Keratinocyte (primary cell): ENCODE results near the gene PIP4K2A. TPM values are rescaled to one million over a fixed set of nuclear protein-coding genes. Genes with fewer than 3 reads are reported as not detected.

ENCODE experiments used
- DNase-seq: peaks from one replicate; pipeline ENCODE4 v3.0.0-alpha.2; 2011; ENCODE audit warnings: low read depth, missing footprints, low spot score
- FAIRE-seq: peaks from 2 replicates; lab custom pipeline; 2011; peaks lifted over from hg19 to GRCh38; lab: Jason Lieb, UNC
- H2AFZ ChIP-seq: 2 replicates; pipeline ENCODE4 v1.6.0; 2012; ENCODE audit warnings: low read length, control low read depth, inconsistent platforms; ENCODE audit not compliant: control insufficient read depth
- H3K27ac ChIP-seq: 2 replicates; pipeline ENCODE4 v1.5.1; 2011; ENCODE audit warnings: low read length; ENCODE audit not compliant: control insufficient read depth, insufficient read depth
- H3K27me3 ChIP-seq: 3 replicates; pipeline ENCODE4 v1.6.0; 2011; ENCODE audit warnings: low read length; ENCODE audit not compliant: control insufficient read depth, insufficient read depth; ENCODE audit errors: extremely low read depth
- H3K36me3 ChIP-seq, 2 experiments: 2 replicates in 1 of 2; 3 replicates in 1 of 2; pipeline ENCODE4 v1.5.1; 2011; ENCODE audit warnings: low read length in 2 of 2, mild to moderate bottlenecking in 1 of 2; ENCODE audit not compliant: control insufficient read depth in 2 of 2, insufficient read depth in 2 of 2; ENCODE audit errors: extremely low read depth in 1 of 2
- H3K4me1 ChIP-seq: 3 replicates; pipeline ENCODE4 v1.5.1; 2011; ENCODE audit warnings: low read length; ENCODE audit not compliant: control insufficient read depth, insufficient read depth; ENCODE audit errors: extremely low read depth
- H3K4me2 ChIP-seq: 3 replicates; pipeline ENCODE4 v1.6.0; 2011; ENCODE audit warnings: low read depth, low read length; ENCODE audit not compliant: control insufficient read depth, insufficient read depth; ENCODE audit errors: extremely low read depth
- H3K4me3 ChIP-seq, 3 experiments: fragments of 200-600 bp in 1 of 3; sonication (generic) in 1 of 3; 2 replicates in 2 of 3; 3 replicates in 1 of 3; pipeline ENCODE4 v1.5.1; 2011 to 2016; ENCODE audit warnings: low read length in 3 of 3, mild to moderate bottlenecking in 3 of 3, control low read depth in 2 of 3, inconsistent platforms in 1 of 3, low read depth in 1 of 3, mixed read lengths in 1 of 3, mixed run types in 1 of 3, moderate library complexity in 1 of 3; ENCODE audit not compliant: control insufficient read depth in 2 of 3, insufficient read depth in 2 of 3; ENCODE audit errors: extremely low read depth in 1 of 3
- H3K79me2 ChIP-seq: 2 replicates; pipeline ENCODE4 v1.6.0; 2012; ENCODE audit warnings: low read length; ENCODE audit not compliant: control insufficient read depth, insufficient read depth
- H3K9ac ChIP-seq: 3 replicates; pipeline ENCODE4 v1.6.0; 2011; ENCODE audit warnings: low read length; ENCODE audit not compliant: control insufficient read depth, insufficient read depth; ENCODE audit errors: extremely low read depth
- H3K9me1 ChIP-seq: 3 replicates; pipeline ENCODE4 v1.6.0; 2011; ENCODE audit warnings: low read length; ENCODE audit not compliant: control insufficient read depth, insufficient read depth; ENCODE audit errors: extremely low read depth
- H3K9me3 ChIP-seq: 2 replicates; pipeline ENCODE4 v1.5.1; 2012; ENCODE audit warnings: low read depth, low read length; ENCODE audit not compliant: control insufficient read depth
- H4K20me1 ChIP-seq: 3 replicates; pipeline ENCODE4 v1.6.0; 2011; ENCODE audit warnings: low read length; ENCODE audit not compliant: control insufficient read depth, insufficient read depth; ENCODE audit errors: extremely low read depth
- EZH2 ChIP-seq: IDR thresholded peaks from one replicate; pipeline ENCODE4 v1.6.1; 2012; ENCODE audit warnings: inconsistent platforms, mild to moderate bottlenecking, low read length, moderate library complexity
- dilution Hi-C: fragments of 300-500 bp; cut with MboI; formaldehyde crosslinking; loops from one replicate; pipeline ENCODE4 v1.7.0; 2020; ENCODE audit warnings: low sequenced_read_pairs; ENCODE audit not compliant: extremely low pct_ligation_motif_present
- polyA plus RNA-seq, 5 experiments: library from polyadenylated mRNA; depleted of rRNA in 3 of 5; stranded (reverse) in 3 of 5; stranded (forward) in 1 of 5; unstranded in 1 of 5; fragments of >200 nt; gene quantifications; 1 replicate in 1 of 5; 2 replicates in 3 of 5; 3 replicates in 1 of 5; pipeline versions ENCODE4 v1.2.1 to v1.2.3, GENCODE V29; 2011 to 2012; ENCODE audit warnings: missing spikeins in 2 of 5, low read depth in 1 of 5, low replicate concordance in 1 of 5
- TF ChIP-seq, protein P1 (sequence below), 3 experiments: IDR thresholded peaks in 1 of 3; conservative IDR thresholded peaks in 1 of 3; optimal IDR thresholded peaks in 1 of 3; 2 replicates in 2 of 3; 3 replicates in 1 of 3; pipeline versions ENCODE3 to v1.5.1; 2011; ENCODE audit warnings: low read length in 3 of 3, mild to moderate bottlenecking in 3 of 3, moderate library complexity in 2 of 3, control low read depth in 1 of 3, inconsistent platforms in 1 of 3; ENCODE audit not compliant: insufficient read depth in 2 of 3; ENCODE audit errors: extremely low read depth in 1 of 3

PIP4K2A gene
- polyA plus RNA-seq, 1 donor (not counting 4 experiments of a cell fraction or from before 2014, with no cell fraction given), result 15.5 TPM

DNA sequence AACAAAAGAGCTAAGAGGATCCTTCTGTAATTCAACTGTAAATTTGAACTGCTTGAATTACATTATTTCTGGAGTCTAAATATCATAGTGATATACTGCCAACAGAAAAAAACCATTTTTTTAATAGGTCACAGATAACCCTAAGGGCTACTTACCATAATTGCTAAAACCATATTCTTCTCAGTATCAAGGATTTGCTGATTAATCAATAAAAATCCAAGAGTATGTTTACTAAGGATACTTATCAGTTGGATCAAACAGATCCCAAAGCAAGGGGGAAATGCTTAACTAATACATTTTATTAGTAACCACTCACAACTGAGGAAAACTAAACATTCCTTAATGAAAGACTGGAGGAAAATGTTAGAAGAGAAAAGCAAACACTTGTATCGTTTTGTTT lies 166.0 kb downstream of the PIP4K2A start:
- no peak overlapping the region for H3K27ac ChIP-seq
- dilution Hi-C loops, result no loop called here

DNA sequence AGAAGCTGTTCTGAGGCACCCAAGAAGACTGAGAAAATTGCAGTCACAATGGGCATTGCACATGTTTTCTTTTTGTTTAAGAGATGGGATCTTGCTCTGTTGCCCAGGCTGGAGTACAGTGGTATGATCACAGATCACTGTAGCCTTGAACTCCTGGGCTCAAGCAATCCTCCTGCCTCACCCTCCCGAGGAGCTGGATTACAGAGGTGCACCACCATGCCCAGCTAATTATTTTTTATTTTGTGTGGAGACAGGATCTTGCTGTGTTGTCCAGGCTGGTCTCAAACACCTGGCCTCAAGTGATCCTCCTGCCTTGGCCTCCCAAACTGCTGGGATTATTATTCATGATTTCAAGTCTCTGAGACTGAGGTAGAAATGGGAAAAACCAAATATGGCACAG lies 168.7 kb downstream of the PIP4K2A start:
- no peak overlapping the region for H3K4me3 ChIP-seq
- H2AFZ ChIP-seq, result no peak overlapping the region
- TF ChIP-seq, protein P1, sequence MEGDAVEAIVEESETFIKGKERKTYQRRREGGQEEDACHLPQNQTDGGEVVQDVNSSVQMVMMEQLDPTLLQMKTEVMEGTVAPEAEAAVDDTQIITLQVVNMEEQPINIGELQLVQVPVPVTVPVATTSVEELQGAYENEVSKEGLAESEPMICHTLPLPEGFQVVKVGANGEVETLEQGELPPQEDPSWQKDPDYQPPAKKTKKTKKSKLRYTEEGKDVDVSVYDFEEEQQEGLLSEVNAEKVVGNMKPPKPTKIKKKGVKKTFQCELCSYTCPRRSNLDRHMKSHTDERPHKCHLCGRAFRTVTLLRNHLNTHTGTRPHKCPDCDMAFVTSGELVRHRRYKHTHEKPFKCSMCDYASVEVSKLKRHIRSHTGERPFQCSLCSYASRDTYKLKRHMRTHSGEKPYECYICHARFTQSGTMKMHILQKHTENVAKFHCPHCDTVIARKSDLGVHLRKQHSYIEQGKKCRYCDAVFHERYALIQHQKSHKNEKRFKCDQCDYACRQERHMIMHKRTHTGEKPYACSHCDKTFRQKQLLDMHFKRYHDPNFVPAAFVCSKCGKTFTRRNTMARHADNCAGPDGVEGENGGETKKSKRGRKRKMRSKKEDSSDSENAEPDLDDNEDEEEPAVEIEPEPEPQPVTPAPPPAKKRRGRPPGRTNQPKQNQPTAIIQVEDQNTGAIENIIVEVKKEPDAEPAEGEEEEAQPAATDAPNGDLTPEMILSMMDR (optimal IDR thresholded peaks at IDR 0.05 in 1 of 3, IDR thresholded peaks at IDR 0.05 in 1 of 3, conservative IDR thresholded peaks at IDR 0.05 in 1 of 3; ENCODE audit: extremely low read depth in 1 of 3, insufficient read depth in 2 of 3, low read length in 3 of 3), result no peak
- no peak for TF ChIP-seq EZH2
- dilution Hi-C loops, result no loop called here
- FAIRE-seq (no peak), DNase-seq (no peak)
- H3K4me1 ChIP-seq, result no peaks in the 10 kb centered on the region
- no peak overlapping the region for H3K4me2 ChIP-seq
- no peaks in the 10 kb centered on the region for H3K9me1 ChIP-seq
- H3K27ac ChIP-seq, result no peak overlapping the region
- peaks cover 4 to 7% of the 10 kb centered on the region in 2 experiments for H3K36me3 ChIP-seq
- H4K20me1 ChIP-seq, result no peaks in the 10 kb centered on the region
- no peaks in the 10 kb centered on the region for H3K79me2 ChIP-seq
- no peak overlapping the region for H3K9ac ChIP-seq
- H3K9me3 ChIP-seq, result no peaks in the 10 kb centered on the region
- no peaks in the 10 kb centered on the region for H3K27me3 ChIP-seq

More for the DNA sequence above, 166.0 kb downstream of the PIP4K2A start:
- Histone ChIP-seq H3K4me2 (no peak overlapping the region), H2AFZ (no peak overlapping the region), H4K20me1 (no peaks in the 10 kb centered on the region), H3K79me2 (no peaks in the 10 kb centered on the region), H3K4me1 (no peaks in the 10 kb centered on the region), H3K36me3 (peaks cover 2 to 7% of the 10 kb centered on the region in 2 experiments), H3K27me3 (no peaks in the 10 kb centered on the region), H3K9ac (no peak overlapping the region), H3K9me3 (no peaks in the 10 kb centered on the region), H3K9me1 (no peaks in the 10 kb centered on the region), H3K4me3 (no peak overlapping the region)
- no peak for DNase-seq
- no peak for FAIRE-seq
- TF ChIP-seq, protein P1 (optimal IDR thresholded peaks at IDR 0.05 in 1 of 3, IDR thresholded peaks at IDR 0.05 in 1 of 3, conservative IDR thresholded peaks at IDR 0.05 in 1 of 3; ENCODE audit: extremely low read depth in 1 of 3, insufficient read depth in 2 of 3, low read length in 3 of 3), result no peak
- no peak for TF ChIP-seq EZH2
